HG03521 (cell line): ENCODE measurements around the gene SPAG9.

Experiments used
- ATAC-seq: cut with Tn5 transposase; IDR thresholded peaks from one replicate; pipeline ENCODE4 v1.9.1; 2021; ENCODE audit warnings: mild to moderate bottlenecking, moderate library complexity; ENCODE audit not compliant: unreplicated experiment

SPAG9 gene

DNA sequence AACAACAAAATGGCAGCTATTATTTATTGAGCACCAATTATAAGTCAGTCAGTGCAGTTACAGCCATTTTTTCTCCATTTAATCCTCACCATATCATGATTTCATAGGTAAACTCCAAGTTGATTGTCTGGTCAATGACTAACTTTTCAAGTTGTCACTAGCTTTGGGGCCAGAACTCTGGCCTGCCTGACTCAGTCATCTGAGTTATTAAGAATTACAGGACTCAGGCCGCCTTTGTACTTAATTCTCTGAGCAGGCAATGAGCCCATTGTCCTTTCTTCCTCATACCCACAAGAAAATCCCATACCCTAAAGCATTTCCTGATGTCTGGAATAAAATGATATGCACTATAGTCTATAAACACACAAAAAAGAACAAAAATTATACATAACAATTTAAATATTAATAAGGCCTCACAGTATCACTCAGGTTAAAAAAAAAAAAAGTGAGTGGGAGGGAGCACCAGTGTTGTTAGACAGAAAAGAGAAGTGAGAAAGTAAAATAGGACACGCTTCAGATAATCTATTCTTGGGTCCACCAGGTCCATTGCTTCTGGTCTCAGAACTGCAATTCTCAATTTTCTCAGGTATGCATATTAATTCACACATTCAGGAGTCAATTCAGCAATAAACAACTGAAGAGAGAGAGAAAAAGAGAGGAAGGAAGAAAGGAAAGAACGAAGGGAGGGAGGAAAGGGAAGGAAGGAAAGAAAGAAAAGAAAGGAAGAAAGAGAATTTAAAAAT is 70.2 kb downstream of the SPAG9 start:
- peak; percentile 78 for ATAC-seq

DNA sequence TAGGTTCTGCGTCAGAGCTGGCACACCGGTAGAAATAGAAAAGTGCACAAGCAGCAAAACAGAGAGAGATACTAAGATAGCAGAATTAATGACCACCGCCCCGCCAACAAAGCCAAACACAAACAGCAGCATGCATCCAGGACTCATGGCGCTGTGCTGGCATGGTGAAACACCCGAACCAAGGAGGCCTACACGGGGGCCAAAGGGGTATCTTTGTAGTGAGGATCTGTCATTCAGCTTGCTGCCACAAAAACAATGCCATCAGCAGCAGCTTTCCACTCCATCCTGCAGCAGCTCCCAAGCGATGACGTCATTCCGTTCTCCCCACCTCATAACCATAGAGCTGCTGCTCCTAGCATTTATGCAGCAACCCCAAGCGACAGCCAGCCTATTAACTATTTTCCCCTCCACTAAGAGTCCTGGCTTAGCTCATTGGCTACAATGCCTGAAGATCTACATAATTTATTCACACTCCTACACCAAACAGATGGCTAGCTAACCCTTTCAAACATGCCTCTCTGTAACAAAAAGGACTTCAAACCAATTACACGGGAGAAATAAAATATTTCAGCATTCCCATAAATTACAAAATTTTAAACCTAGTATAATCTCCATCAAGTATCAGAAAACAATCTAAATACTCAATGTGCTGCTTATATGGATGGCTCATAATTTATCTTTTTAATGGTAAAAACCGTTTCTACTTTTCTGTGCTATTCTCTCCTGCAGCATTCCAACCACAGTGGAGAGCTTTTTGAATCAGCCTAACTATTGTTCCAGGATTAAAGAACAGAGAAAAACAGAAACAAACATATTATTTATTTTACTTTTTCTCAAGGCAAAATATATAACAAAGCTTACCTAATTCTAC is 73.9 kb downstream of the SPAG9 start:
- no peak for ATAC-seq

DNA sequence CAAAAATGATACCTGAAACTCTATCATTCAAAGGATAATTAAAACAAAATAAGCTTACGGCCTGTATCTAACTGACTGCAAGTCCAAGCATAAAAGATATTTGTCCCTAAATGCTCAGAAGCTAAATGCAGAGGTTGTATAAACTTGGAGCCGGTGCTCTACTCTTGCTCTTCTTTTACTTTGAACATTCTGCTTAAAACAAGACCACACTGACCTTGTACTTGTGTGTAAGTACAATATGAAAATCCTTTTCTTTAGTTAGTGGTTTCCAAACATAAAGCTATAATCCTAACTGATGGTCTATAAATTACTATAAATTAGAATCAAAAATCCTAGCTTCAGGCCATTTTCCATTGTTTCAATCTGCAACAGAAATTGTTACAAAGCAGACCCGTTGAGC is 74.6 kb downstream of the SPAG9 start:
- ATAC-seq: no peak

- no peak for ATAC-seq
Observed at GRCh38 chr17:51045621-51046020, 75.0 kb downstream of the SPAG9 start.

DNA sequence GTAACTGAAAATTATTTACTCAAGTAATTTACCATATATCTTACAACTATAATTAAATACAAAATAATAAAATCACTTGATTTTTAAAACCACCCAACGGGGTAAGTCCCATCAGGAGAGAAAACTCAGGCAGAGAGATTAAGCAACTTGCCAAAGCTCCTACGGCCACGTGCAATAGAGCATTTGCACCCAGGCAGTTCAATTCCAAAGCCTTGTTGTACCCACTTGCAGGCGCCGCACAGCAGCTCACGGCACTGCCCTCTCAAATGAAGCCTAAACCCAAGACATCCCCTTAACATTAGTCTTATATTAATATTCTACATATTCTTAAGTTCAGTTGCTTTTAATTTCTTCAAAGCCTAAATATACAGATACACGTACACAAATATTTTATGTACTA is 75.7 kb downstream of the SPAG9 start:
- ATAC-seq: no peak

GRCh38 chr17:51036084-51036483 is 84.6 kb downstream of the SPAG9 start:
- ATAC-seq: no peak

DNA sequence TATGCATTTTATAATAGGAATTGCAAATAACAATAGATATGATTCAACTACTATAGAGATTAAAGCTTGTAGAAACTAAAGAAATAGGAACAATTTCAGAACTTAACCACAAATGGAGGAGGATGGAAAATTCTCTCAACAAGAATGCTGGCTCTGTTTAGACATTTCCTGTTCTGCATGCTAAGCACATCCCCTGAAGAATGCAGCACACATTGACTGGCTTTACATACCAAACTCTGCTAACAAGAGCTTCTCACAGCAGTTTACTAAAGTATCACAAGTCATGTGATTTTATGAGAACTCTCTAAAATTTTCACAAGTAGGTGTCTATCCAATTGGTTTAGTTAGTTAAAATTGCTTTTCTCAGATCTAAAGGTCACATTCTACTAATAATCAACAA is 85.2 kb downstream of the SPAG9 start:
- no peak for ATAC-seq

- ATAC-seq: no peak
Observed at GRCh38 chr17:51034800-51035199, 85.9 kb downstream of the SPAG9 start.

DNA sequence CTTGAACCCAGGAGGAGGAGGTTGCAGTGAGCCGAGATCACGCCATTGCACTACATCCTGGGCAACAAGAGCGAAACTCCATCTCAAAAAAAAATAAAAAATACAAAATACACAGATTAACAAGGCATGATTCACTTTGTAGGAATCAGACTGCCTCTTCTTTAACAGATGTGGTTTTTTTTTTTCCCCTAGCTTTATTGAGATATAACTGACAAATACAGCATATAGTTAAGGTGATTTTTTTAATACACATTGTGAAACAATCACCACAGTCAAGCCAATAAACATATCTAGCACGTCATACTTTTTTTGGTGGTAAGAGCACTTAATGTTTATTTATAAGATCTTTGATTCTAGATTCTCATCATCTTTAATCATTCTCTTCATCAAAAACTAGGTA is 87.8 kb downstream of the SPAG9 start:
- ATAC-seq: no peak

DNA sequence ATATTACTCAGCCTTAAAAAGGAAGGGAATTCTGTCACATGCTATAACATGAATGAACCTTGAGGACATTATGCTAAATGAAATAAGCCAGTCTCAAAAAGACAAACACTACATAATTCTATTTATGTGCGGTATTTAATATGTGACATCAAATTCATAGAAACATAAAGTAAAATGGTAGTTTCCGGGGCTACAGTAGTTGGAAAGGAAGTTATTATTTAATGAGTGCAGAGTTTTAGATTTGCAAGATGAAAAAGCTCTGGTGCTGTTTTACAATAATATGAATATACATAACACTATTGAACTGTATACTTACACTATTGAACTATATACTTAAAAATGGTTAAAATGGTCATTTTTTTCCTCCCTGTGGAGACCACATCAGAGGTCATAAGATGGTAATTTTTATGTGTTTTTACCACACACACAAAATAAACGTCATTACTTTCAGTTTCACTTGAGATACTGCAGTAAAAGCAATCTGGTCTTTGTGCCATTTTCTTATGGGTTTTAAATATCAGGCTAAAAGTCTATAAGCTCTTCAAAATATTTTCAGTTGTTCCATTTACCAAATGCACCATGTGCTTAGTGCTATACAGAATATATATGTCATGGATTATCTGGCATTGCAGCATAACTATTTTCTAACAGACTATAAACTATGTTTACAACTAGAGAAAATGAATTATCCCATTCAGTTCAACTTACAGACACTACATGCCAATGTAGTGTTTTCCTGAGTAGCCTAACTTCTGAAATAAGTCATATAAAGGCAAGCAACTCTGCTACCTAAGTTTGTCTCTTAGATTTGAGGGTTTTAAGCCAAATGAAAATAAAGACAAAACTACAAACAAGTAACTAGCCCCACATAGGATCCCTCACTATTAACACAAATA is 90.9 kb downstream of the SPAG9 start:
- no peak for ATAC-seq

GRCh38 chr17:51029142-51029541 is 91.5 kb downstream of the SPAG9 start:
- no peak for ATAC-seq

GRCh38 chr17:51028176-51028863 is 92.3 kb downstream of the SPAG9 start:
- ATAC-seq: no peak

GRCh38 chr17:51018541-51018940 is 102.1 kb downstream of the SPAG9 start:
- no peak for ATAC-seq

DNA sequence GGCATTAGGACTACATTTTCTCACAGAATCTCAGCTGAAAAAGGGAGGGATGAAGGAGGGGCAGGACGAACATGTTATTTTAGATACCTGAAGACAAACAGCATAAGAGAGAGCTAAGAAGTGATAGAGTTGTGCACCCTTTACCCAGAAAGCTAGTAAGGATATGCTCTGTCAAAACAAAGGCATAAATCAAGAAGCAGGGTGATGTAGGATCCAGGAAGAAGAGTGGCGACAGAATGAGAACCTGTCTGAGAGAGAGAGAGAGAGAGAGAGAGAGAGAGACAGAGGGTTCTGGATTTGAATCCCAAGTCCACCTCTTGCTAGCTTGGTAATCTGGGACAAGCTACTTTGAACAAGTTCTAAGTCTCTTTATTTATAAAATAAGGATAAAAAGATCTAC is 103.4 kb downstream of the SPAG9 start:
- ATAC-seq: no peak

GRCh38 chr17:51016099-51016498 is 104.6 kb downstream of the SPAG9 start:
- ATAC-seq: no peak

- no peak for ATAC-seq
Observed at GRCh38 chr17:51015145-51015558, 105.5 kb downstream of the SPAG9 start.

DNA sequence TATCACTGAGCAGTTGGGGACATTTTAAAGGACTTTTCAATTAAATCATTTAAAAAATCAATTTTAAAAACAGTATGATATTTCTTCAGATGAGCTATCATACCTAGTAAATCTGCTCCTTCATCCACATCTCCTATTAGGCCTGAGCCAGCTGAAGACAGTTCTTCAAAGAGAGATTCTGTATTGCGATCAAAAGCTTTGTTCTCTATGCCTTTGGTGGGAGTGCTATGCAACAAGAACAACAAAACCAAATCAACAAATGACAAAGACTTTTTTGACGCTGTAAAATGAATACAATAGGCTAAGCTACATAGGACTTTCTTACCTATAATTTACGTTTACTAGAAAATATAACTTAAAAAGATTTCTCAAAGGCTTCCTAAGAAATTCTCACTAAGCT is 106.5 kb downstream of the SPAG9 start:
- ATAC-seq: no peak

- ATAC-seq: no peak
Observed at GRCh38 chr17:51013322-51013721, 107.3 kb downstream of the SPAG9 start.

DNA sequence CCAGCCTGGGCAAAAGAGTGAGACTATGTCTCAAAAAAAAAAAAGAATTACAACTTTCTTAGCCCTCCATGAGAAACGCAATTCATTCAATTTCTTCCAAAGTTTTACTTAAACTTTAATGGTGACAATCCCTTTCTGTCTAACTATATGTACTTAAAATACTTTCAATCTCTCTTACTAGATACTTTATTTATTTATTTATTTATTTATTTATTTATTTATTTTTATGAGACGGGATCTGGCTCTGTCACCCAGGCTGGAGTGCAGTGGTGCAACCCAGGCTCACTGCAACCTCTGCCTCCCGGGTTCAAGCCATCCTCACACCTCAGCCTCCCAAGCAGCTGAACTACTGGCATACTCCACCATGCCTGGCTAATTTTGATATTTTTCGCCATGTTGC is 108.1 kb downstream of the SPAG9 start:
- no peak for ATAC-seq

DNA sequence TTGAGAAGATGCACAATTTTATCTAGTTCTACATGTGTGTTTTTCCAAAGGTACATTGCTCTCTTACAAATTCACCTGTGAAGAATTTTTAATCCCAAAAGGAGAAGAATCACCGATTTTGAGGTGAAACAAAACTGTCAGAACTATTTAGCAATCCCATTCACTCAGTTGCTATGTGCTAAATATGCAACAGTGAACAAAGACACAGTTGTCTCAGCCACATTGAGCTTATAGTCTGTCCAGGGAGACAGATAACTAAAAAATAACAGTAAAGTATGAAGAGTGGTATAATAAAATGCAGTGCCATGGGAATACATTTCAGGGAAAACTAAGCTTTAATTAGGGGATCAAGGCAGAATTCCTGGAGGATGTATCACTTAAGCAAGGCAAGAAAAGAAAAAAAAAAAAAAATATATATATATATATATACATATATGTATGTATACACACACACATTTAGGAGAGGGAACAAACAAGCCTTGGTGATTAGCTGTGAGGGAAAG is 110.4 kb downstream of the SPAG9 start:
- no peak for ATAC-seq
